Endothelial cell of umbilical vein (primary cell): ENCODE measurements around the gene CTSA. TPM values are rescaled to one million over a fixed set of nuclear protein-coding genes. Genes with fewer than 3 reads are reported as not detected.
A peak's percentile ranks its signal among the peaks of the same experiment; 100 is the strongest.

Source experiments
- BruUV-seq: library from RNA; stranded (reverse); fragments of 400-500 nt; replicated peaks from 2 replicates; lab custom pipeline; 2021; lab: Mats Ljungman, UMichigan
- CTCF ChIA-PET: fragments of 300-600, 350-600 bp; sonication (Branson Sonifier 250); formaldehyde crosslinking; loops from one replicate; lab custom pipeline; 2021; ENCODE audit warnings: antibody characterized with exemption, inconsistent platforms; lab: Charles Lee
- POLR2A ChIA-PET: fragments of 300-600, 350-600 bp; sonication (Branson Sonifier 250); formaldehyde crosslinking; loops from one replicate; lab custom pipeline; 2021; ENCODE audit warnings: antibody characterized with exemption, inconsistent platforms; lab: Charles Lee
- DNase-seq: peaks from one replicate; pipeline ENCODE4 v3.0.0-alpha.2; 2011; ENCODE audit warnings: low read depth, low spot score
- FAIRE-seq: peaks from 2 replicates; lab custom pipeline; 2011; peaks lifted over from hg19 to GRCh38; lab: Jason Lieb, UNC
- H2AFZ ChIP-seq: 2 replicates; pipeline ENCODE4 v1.6.0; 2012; ENCODE audit warnings: low read depth, low read length, control low read depth, inconsistent platforms
- H3K27ac ChIP-seq: 2 replicates; pipeline ENCODE4 v1.5.1; 2011; ENCODE audit warnings: low read depth, mild to moderate bottlenecking, control low read depth, low read length, moderate library complexity; ENCODE audit not compliant: insufficient read depth
- H3K27me3 ChIP-seq, 2 experiments: 2 replicates each; pipeline versions ENCODE4 v1.6.0 to v1.6.1; 2011; ENCODE audit warnings: low read length in 2 of 2, mixed read lengths in 1 of 2; ENCODE audit not compliant: control insufficient read depth in 2 of 2, insufficient read depth in 2 of 2
- H3K36me3 ChIP-seq, 2 experiments: 2 replicates in 1 of 2; 3 replicates in 1 of 2; pipeline ENCODE4 v1.5.1; 2011; ENCODE audit warnings: low read length in 2 of 2, mild to moderate bottlenecking in 1 of 2, moderate library complexity in 1 of 2; ENCODE audit not compliant: control insufficient read depth in 2 of 2, insufficient read depth in 2 of 2; ENCODE audit errors: extremely low read depth in 1 of 2
- H3K4me1 ChIP-seq: 3 replicates; pipeline ENCODE4 v1.5.1; 2011; ENCODE audit warnings: mild to moderate bottlenecking, low read length; ENCODE audit not compliant: control insufficient read depth, insufficient read depth; ENCODE audit errors: extremely low read depth
- H3K4me2 ChIP-seq: 2 replicates; pipeline ENCODE4 v1.6.1; 2011; ENCODE audit warnings: low read length, control low read depth, mixed read lengths; ENCODE audit not compliant: insufficient read depth
- H3K4me3 ChIP-seq, 3 experiments: fragments of 200-600 bp in 1 of 3; sonication (generic), shearing (Covaris generic) in 1 of 3; replicated peaks in 1 of 3; 2 replicates each; pipeline ENCODE4 v1.5.1; 2011 to 2016; ENCODE audit warnings: control low read depth in 3 of 3, low read length in 3 of 3, mild to moderate bottlenecking in 2 of 3, inconsistent platforms in 1 of 3, low read depth in 1 of 3, moderate library complexity in 1 of 3; ENCODE audit not compliant: insufficient read depth in 1 of 3
- H3K79me2 ChIP-seq: 2 replicates; pipeline ENCODE4 v1.6.0; 2012; ENCODE audit warnings: low read length, inconsistent platforms; ENCODE audit not compliant: control insufficient read depth, insufficient read depth
- H3K9ac ChIP-seq: replicated peaks from 2 replicates; pipeline ENCODE3; 2011; ENCODE audit warnings: low read length, control low read depth; ENCODE audit not compliant: insufficient read depth; ENCODE audit errors: extremely low read depth
- H3K9me1 ChIP-seq: replicated peaks from 3 replicates; pipeline ENCODE4 v1.6.0; 2011; ENCODE audit warnings: mild to moderate bottlenecking, low read length; ENCODE audit not compliant: control insufficient read depth, insufficient read depth; ENCODE audit errors: extremely low read depth
- H3K9me3 ChIP-seq: replicated peaks from 2 replicates; pipeline ENCODE4 v1.5.1; 2012; ENCODE audit warnings: low read length, inconsistent platforms; ENCODE audit not compliant: control insufficient read depth, insufficient read depth
- H4K20me1 ChIP-seq: replicated peaks from 2 replicates; pipeline ENCODE3; 2011; ENCODE audit warnings: mild to moderate bottlenecking, low read length; ENCODE audit not compliant: control insufficient read depth, insufficient read depth; ENCODE audit errors: extremely low read depth
- CTCF ChIP-seq, 2 donors: IDR thresholded peaks; 1 replicate in 1 of 2; 2 replicates in 1 of 2; pipeline ENCODE4 v1.5.1; 2011; ENCODE audit warnings: low read length in 2 of 2, mild to moderate bottlenecking in 2 of 2, moderate library complexity in 2 of 2, control low read depth in 1 of 2, inconsistent platforms in 1 of 2, low read depth in 1 of 2; ENCODE audit not compliant: insufficient read depth in 1 of 2; ENCODE audit errors: extremely low read depth in 1 of 2
- EZH2 ChIP-seq: IDR thresholded peaks from 2 replicates; pipeline ENCODE4 v1.6.1; 2012; ENCODE audit warnings: borderline replicate concordance, low read depth, mild to moderate bottlenecking, moderate library complexity, low read length, inconsistent platforms; ENCODE audit not compliant: severe bottlenecking
- FOS ChIP-seq: IDR thresholded peaks from 2 replicates; pipeline ENCODE4 v1.6.1; 2011; ENCODE audit warnings: mild to moderate bottlenecking, low read length, moderate library complexity, borderline replicate concordance; ENCODE audit not compliant: insufficient read depth
- GATA2 ChIP-seq: IDR thresholded peaks from 2 replicates; pipeline ENCODE4 v1.7.0; 2011; ENCODE audit warnings: low read depth, mild to moderate bottlenecking, moderate library complexity, mixed read lengths, low read length; ENCODE audit not compliant: insufficient read length, insufficient read depth
- JUN ChIP-seq: IDR thresholded peaks from 2 replicates; pipeline ENCODE4 v1.6.1; 2011; ENCODE audit warnings: borderline replicate concordance, low read depth; ENCODE audit not compliant: insufficient read length, insufficient read depth
- MAX ChIP-seq: IDR thresholded peaks from 2 replicates; pipeline ENCODE4 v1.6.1; 2011; ENCODE audit not compliant: insufficient read depth, insufficient read length
- MYC ChIP-seq: IDR thresholded peaks from one replicate; pipeline ENCODE4 v1.6.1; 2011; ENCODE audit warnings: mild to moderate bottlenecking, low read depth, low read length
- POLR2A ChIP-seq: IDR thresholded peaks from 2 replicates; pipeline ENCODE4 v1.6.1; 2012; ENCODE audit warnings: low read depth, mild to moderate bottlenecking, control low read depth, low read length
- POLR2AphosphoS5 ChIP-seq: IDR thresholded peaks from 2 replicates; pipeline ENCODE4 v1.6.1; 2012; ENCODE audit warnings: low read depth, mild to moderate bottlenecking, control low read depth, low read length, moderate library complexity; ENCODE audit not compliant: insufficient read depth
- dilution Hi-C: fragments of 300-500 bp; cut with MboI; formaldehyde crosslinking; loops from one replicate; pipeline ENCODE4 v1.15.0; 2019; ENCODE audit warnings: low sequenced_read_pairs; ENCODE audit not compliant: extremely low pct_ligation_motif_present
- intact Hi-C: fragments of 100-400 bp; cut with micrococcal nuclease; formaldehyde crosslinking; loops from one replicate; pipeline ENCODE4 v1.10.0; 2022
- polyA plus RNA-seq, 4 experiments: library from polyadenylated mRNA; depleted of rRNA in 3 of 4; stranded (reverse) in 3 of 4; unstranded in 1 of 4; fragments of >200 nt; gene quantifications; 2 replicates each; pipeline versions ENCODE4 v1.2.1 to v1.2.3, GENCODE V29; 2011 to 2012; ENCODE audit warnings: missing spikeins in 1 of 4
- total RNA-seq: library from RNA; stranded (reverse); gene quantifications from 2 replicates; pipeline ENCODE4 v1.2.3, GENCODE V29; 2021

CTSA gene
- total and polyA plus RNA-seq, 2 donors (not counting 3 experiments of a cell fraction or from before 2014, with no cell fraction given) = 169 to 409 TPM

DNA sequence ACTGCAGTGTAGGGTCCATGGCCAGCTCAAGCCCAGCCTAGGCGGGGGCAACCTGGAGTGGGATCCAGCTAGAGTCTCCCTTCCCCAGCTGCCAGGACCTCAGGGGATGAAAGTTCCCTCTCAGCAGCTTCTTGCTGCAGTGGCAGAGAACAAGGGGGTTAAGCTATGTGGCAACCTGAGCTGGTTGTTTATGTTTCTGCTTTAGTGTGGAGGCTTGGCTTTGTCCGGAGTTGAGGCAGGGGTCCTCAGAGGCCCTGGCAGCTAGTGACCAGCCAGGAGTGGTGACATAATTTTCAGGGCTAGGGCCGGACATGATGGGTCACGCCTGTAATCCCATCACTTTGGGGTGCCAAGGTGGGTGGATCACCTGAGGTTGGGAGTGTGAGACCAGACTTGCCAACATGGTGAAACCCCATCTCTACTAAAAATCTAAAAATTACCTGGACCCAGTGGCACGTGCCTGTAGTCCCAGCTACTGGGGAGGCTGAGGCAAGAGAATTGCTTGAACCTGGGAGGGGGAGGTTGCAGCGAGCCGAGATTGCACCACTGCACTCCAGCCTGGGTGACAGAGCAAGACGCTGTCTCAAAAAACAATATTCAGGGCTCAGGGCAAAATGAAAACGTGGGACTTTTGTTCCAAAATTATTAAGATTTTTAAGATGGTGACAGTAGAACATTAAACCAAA lies 34.8 kb downstream of the CTSA start:
- CTCF ChIA-PET = interaction anchor here (1.0 kb wide), 1 partner anchor 34 kb away, joined by 3 read pairs; no protein-coding TSS in a partner anchor
- intact Hi-C loops (no loop called here), dilution Hi-C loops (no loop called here)
- Histone ChIP-seq H3K36me3 (no peaks in the 10 kb centered on the region), H3K27ac (no peak overlapping the region), H3K9me1 (no peaks in the 10 kb centered on the region), H3K27me3 (no peaks in the 10 kb centered on the region), H3K9me3 (no peaks in the 10 kb centered on the region), H3K4me2 (no peak overlapping the region), H3K9ac (no peak overlapping the region), H3K79me2 (no peaks in the 10 kb centered on the region), H3K4me3 (no peak overlapping the region), H2AFZ (no peak overlapping the region), H4K20me1 (no peaks in the 10 kb centered on the region), H3K4me1 (peaks cover 6% of the 10 kb centered on the region)
- peak; percentile 24 for FAIRE-seq
- POLR2A ChIA-PET = interaction anchor here (2.8 kb wide), 1 partner anchor 8 kb away, joined by 20 read pairs; the partner anchor contains the start of gene PCIF1
- no TSS peak for BruUV-seq
- TF ChIP-seq EZH2 (no peak), JUN (no peak), POLR2AphosphoS5 (no peak), POLR2A (no peak)
- DNase-seq = no peak

DNA sequence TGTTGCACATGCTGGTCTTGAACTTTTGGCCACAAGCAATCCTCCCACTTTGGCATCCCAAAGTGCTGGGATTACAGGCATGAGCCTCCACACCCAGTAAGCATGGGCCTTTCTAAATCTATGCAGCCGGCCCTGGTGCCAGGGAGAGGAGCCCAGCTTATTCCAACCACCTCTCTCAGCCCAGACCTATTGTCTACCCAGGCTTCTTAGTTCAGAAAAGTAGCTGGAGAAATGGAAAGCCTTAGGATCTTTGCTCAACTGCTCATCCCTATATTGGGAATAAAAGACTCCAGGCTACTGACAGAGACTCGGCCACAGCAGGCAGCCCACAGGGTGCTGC lies 35.6 kb downstream of the CTSA start:
- FAIRE-seq (no peak), DNase-seq (no peak)
- dilution Hi-C loops = no loop called here
- Histone ChIP-seq H3K4me1 (peaks cover 6% of the 10 kb centered on the region), H3K4me2 (no peak overlapping the region), H4K20me1 (no peaks in the 10 kb centered on the region), H3K9me1 (no peaks in the 10 kb centered on the region), H3K4me3 (no peak overlapping the region), H3K79me2 (no peaks in the 10 kb centered on the region), H3K27ac (no peak overlapping the region), H3K9me3 (no peaks in the 10 kb centered on the region), H3K9ac (no peak overlapping the region), H3K36me3 (no peaks in the 10 kb centered on the region), H3K27me3 (no peaks in the 10 kb centered on the region), H2AFZ (no peak overlapping the region)
- BruUV-seq = no TSS peak
- TF ChIP-seq CTCF (IDR thresholded peaks at IDR 0.05; ENCODE audit: extremely low read depth in 1 of 2, insufficient read depth in 1 of 2, low read depth in 1 of 2, low read length in 2 of 2) (no peak), GATA2 (no peak), EZH2 (no peak), POLR2A (no peak), MAX (no peak), JUN (no peak), MYC (no peak), POLR2AphosphoS5 (no peak), FOS (no peak)
- POLR2A ChIA-PET = no interaction called here
- intact Hi-C loops = no loop called here
- CTCF ChIA-PET = no interaction called here
